ENCODE results near the gene ANAPC1.
"Not testable (repeated sequence)": the region's sequence is repeated elsewhere in the genome, so short reads cannot be mapped to it uniquely, and the experiment has no call there.

Gene ANAPC1

DNA sequence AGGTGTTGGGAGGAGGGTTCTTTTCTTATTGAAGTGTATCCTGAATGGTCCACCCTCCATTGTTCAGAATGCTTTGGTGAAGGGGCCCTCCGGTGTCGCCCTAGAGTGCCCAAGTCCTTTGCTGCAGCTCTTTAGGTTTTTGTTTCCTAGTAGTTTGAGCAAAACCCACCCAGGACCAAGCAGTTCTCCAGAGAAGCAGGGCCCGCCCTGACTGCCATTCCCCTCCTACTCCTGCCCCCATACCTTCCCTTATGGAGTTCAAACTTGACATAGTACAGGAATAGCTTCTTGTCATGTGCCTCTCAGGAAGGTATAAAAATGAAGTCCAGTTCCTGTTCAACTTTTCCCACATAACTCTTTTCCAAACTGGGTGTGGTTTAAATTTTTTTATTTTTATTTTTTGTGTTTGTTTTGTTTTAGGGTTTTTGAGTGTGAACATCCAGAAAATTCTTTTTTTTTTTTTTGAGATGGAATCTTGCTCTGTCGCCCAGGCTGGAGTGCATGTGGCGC is 20.0 kb upstream of the ANAPC1 start:
- DNase-seq (ENCODE audit: low spot score) = no peak

DNA sequence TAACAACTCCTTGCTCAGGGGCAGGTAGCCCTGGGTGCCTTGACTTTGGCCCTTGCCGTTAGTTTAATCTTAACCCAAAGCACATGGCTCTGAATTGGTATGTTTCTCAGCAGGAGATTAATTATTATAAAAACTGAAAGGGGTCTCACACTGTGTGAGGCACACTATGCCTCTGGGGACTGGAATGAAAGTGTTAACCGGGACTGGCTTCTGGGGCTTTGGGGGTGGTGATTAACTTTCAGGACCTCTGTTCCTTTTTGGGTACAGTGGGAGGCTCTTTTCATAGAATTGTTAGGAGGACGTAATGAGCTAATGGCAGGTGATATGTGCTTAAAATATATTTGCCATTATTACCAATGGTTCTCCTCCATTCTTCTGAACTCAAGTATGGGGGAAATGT is 19.5 kb upstream of the ANAPC1 start:
- DNase-seq (ENCODE audit: low spot score) = no peak

- DNase-seq (ENCODE audit: low spot score) = peak; percentile 40
These were observed 16.9 kb upstream of the ANAPC1 start for GRCh38 chr2:111900859-111901258.

DNA sequence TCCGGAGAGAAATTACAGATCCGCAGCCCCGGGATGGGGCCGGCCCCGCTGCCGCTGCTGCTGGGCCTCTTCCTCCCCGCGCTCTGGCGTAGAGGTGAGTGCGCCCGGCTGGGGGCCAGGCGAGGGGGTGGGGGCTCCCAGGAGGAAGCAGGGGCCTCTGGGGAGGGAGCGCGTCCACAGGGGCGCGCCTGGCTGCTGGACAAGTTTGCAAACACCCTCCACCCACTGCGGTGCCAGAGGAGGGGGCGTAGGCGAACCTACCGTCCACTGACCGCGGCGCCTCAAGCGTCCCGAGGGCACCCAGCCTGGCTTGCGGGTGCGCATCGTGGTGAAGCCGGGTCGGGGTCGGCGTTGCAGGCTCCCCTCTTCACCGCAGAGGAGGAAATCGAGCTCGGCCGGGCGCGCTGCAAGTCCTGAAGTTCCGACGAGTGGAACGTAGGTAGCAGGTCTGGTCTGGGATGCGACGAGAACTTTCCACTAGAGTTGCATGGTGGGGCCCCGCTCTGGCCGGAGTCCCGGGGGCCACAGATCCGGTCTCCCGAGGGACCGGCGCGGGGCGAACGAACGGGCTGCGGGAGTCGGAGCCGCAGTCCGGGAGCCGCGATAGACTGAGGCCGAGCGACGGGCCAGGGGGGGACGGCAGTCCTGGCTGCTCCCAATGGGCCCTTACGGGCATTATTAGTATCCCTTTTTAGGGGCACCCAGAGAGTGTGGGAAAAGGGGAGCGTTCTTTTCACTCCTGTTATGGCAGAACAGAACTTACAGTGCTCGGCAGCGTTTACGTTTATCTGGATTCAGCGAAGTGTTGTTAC is 14.9 kb upstream of the ANAPC1 start:
- no peak for DNase-seq (ENCODE audit: low spot score)

GRCh38 chr2:111897924-111898702 is 14.1 kb upstream of the ANAPC1 start, which contains the start of gene MERTK:
MERTK (plus strand) TSS chr2:111898607; CDS start chr2:111898736, 129 bp downstream.
- no peak for DNase-seq (ENCODE audit: low spot score)

- no peak for DNase-seq (ENCODE audit: low spot score)
These were observed 13.6 kb upstream of the ANAPC1 start for GRCh38 chr2:111897630-111897923.

- no peak for DNase-seq (ENCODE audit: low spot score)
These were observed 12.6 kb upstream of the ANAPC1 start for GRCh38 chr2:111896576-111896975.

DNA sequence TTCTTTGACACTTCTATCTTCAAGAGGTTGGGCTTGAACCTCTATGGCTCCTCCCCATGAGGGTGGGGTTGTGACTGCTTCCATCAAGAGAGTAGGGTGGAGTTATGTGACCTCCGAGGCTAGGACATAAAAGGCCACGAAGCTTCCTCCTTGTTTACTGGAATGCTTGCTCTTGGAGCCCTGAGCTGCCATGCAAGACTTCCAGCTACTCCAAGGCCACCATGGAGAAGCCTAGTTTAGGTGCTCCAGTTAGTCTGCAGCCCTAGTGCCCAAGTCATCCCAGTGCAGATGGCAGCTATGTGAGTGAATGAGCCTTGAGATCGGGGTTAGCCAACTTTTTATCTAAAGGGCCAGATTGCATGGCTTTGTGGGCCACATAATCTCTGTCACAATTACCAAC is 12.0 kb upstream of the ANAPC1 start:
- no peak for DNase-seq (ENCODE audit: low spot score)

DNA sequence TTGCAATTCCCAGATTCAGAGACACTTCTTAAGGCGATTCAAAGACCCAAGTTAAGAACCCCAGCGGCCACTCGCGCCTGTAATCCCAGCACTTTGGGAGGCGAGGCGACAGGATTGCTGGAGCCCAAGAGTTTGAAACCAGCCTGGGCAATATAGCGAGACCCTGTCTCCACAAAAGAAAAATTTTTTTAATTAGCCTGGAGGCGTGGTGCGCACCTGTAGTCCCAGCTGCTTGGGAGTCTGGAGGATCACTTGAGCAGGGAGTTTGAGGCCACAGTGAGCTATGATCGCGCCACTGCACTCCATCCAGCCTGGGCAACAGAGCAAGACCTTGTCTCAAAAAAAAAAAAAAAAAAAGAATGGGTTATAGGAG is 585 bp upstream of the ANAPC1 start:
- no peak for DNase-seq (ENCODE audit: low spot score)

GRCh38 chr2:111872806-111873205 is 11.2 kb downstream of the ANAPC1 start:
- not testable (repeated sequence) for DNase-seq (ENCODE audit: low spot score)

GRCh38 chr2:111865124-111865523 is 18.9 kb downstream of the ANAPC1 start:
- DNase-seq (ENCODE audit: low spot score) = not testable (repeated sequence)

DNA sequence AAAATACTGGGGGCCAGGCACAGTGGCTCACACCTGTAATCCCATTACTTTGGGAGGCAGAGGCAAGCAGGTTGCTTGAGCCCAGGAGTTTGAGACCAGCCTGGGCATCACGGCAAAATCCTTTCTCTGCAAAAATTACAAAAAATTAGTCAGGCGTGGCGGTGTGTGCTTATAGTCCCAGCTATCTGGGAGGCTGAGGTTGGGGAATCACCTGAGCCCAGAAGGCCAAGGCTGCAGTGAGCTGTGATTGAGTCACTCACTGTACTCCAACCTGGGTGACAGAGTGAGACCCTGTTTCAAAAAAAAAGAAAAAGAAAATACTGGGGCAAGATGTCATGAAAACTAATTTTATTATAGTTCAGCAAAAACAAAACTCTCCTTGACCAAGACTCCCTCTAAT is 24.0 kb downstream of the ANAPC1 start:
- not testable (repeated sequence) for DNase-seq (ENCODE audit: low spot score)

DNA sequence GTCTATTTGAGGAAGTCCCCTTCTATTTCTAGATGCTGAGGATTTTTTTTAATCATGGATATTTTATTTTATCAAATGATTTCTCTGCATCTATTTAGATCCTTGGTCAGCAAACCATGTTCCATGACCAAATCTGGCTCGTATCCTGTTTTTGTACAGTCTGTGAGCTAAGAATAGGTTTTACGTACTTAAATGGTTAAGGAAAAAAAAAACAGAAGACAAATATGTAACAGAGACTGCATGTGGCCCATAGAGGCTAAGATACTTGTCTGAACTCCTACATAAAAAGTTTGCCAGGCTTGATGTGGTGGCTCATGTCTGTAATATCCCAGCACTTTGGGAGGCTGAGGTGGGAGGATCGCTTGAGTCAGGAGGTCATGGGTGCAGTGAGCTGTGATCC is 31.4 kb downstream of the ANAPC1 start:
- DNase-seq (ENCODE audit: low spot score) = not testable (repeated sequence)

- peak; percentile 23 for DNase-seq (ENCODE audit: low spot score)
These were observed 33.3 kb downstream of the ANAPC1 start for GRCh38 chr2:111850646-111851045.

GRCh38 chr2:111839625-111840282 is 44.2 kb downstream of the ANAPC1 start:
- DNase-seq (ENCODE audit: low spot score) = not testable (repeated sequence)

- DNase-seq (ENCODE audit: low spot score) = not testable (repeated sequence)
These were observed 45.0 kb downstream of the ANAPC1 start for GRCh38 chr2:111838992-111839391.

DNA sequence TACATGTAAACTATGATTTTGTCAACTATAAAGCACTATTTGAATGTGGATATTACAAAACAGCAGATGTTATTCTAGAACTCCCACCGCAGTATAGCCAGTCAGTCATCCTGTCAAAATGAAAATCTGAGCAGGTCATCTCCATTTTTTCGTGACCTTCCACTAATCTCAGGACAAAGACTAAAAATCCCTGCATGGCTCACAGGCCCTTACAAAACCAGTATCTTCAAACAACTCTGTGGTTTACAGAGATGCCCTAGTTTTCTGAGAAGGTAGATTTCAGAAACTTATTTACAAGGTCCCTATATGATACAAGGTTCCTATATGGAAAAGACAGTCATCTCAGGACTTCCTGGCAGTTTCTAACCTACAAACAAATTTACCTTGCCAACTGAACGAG is 49.8 kb downstream of the ANAPC1 start:
- not testable (repeated sequence) for DNase-seq (ENCODE audit: low spot score)

DNA sequence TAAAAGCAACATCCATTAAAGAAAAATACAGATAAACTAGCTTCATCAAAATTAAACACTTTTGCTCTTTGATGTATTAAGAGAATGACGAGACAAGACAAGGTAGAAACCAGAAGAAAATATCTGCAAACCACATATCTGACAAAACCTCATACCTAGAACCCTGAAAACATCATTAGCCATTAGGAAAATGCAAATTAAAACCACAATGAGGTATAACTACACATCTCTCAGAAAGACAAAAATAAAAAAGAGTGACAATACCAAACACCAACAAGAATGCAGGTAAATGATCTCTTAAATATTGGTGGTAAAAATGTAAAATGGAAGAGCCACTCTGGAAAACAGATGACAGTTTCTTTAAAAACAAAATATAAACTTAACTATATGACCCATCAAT is 53.5 kb downstream of the ANAPC1 start:
- not testable (repeated sequence) for DNase-seq (ENCODE audit: low spot score)

GRCh38 chr2:111828217-111828766 is 55.7 kb downstream of the ANAPC1 start:
- DNase-seq (ENCODE audit: low spot score) = not testable (repeated sequence)

DNA sequence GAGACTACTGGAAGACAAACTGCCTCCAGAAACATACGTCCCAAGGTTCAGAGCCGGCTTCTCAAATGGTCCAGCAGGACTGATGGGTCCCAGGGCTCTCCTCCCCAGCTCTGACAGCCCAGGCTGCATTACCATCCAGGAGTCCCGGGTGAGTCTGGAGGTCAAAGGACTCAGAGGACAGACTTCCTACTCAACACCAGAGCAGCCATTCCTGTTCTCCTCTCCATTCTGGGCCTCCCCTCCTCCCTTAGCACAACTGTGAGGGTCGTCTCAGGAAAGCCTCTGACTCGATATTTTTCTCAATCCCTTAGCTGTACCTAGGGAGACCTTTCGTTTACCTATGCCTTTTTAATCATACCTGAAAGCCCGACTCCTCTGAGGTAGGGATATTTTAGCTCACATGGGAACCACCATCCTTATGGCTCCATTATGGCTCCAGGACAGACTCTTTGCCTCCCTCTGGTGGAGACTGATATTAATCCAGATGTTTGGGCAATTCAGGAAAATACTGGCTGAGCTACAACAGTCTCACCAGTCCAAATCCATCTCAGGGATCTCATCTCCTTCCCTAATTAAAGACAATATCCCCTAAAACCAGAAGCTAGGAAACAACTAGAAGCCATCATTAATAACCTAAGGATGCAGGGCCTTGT is 70.9 kb downstream of the ANAPC1 start:
- not testable (repeated sequence) for DNase-seq (ENCODE audit: low spot score)

GRCh38 chr2:111790633-111791032 is 93.4 kb downstream of the ANAPC1 start:
- DNase-seq (ENCODE audit: low spot score) = not testable (repeated sequence)

GRCh38 chr2:111784081-111784480 is 99.9 kb downstream of the ANAPC1 start:
- DNase-seq (ENCODE audit: low spot score) = not testable (repeated sequence)
